Keratinocyte (primary cell): Measurements from ENCODE around the gene PRRG1. TPM values are rescaled to one million over a fixed set of nuclear protein-coding genes. Genes with fewer than 3 reads are reported as not detected.

Experiments used
- DNase-seq: peaks from one replicate; pipeline ENCODE4 v3.0.0-alpha.2; 2011; ENCODE audit warnings: low read depth, missing footprints, low spot score
- FAIRE-seq: peaks from 2 replicates; lab custom pipeline; 2011; peaks lifted over from hg19 to GRCh38; lab: Jason Lieb, UNC
- H2AFZ ChIP-seq: 2 replicates; pipeline ENCODE4 v1.6.0; 2012; ENCODE audit warnings: low read length, control low read depth, inconsistent platforms; ENCODE audit not compliant: control insufficient read depth
- H3K27ac ChIP-seq: 2 replicates; pipeline ENCODE4 v1.5.1; 2011; ENCODE audit warnings: low read length; ENCODE audit not compliant: control insufficient read depth, insufficient read depth
- H3K27me3 ChIP-seq: 3 replicates; pipeline ENCODE4 v1.6.0; 2011; ENCODE audit warnings: low read length; ENCODE audit not compliant: control insufficient read depth, insufficient read depth; ENCODE audit errors: extremely low read depth
- H3K36me3 ChIP-seq, 2 experiments: 2 replicates in 1 of 2; 3 replicates in 1 of 2; pipeline ENCODE4 v1.5.1; 2011; ENCODE audit warnings: low read length in 2 of 2, mild to moderate bottlenecking in 1 of 2; ENCODE audit not compliant: control insufficient read depth in 2 of 2, insufficient read depth in 2 of 2; ENCODE audit errors: extremely low read depth in 1 of 2
- H3K4me1 ChIP-seq: 3 replicates; pipeline ENCODE4 v1.5.1; 2011; ENCODE audit warnings: low read length; ENCODE audit not compliant: control insufficient read depth, insufficient read depth; ENCODE audit errors: extremely low read depth
- H3K4me2 ChIP-seq: 3 replicates; pipeline ENCODE4 v1.6.0; 2011; ENCODE audit warnings: low read depth, low read length; ENCODE audit not compliant: control insufficient read depth, insufficient read depth; ENCODE audit errors: extremely low read depth
- H3K4me3 ChIP-seq, 3 experiments: fragments of 200-600 bp in 1 of 3; sonication (generic) in 1 of 3; 2 replicates in 2 of 3; 3 replicates in 1 of 3; pipeline ENCODE4 v1.5.1; 2011 to 2016; ENCODE audit warnings: low read length in 3 of 3, mild to moderate bottlenecking in 3 of 3, control low read depth in 2 of 3, inconsistent platforms in 1 of 3, low read depth in 1 of 3, mixed read lengths in 1 of 3, mixed run types in 1 of 3, moderate library complexity in 1 of 3; ENCODE audit not compliant: control insufficient read depth in 2 of 3, insufficient read depth in 2 of 3; ENCODE audit errors: extremely low read depth in 1 of 3
- H3K79me2 ChIP-seq: 2 replicates; pipeline ENCODE4 v1.6.0; 2012; ENCODE audit warnings: low read length; ENCODE audit not compliant: control insufficient read depth, insufficient read depth
- H3K9ac ChIP-seq: 3 replicates; pipeline ENCODE4 v1.6.0; 2011; ENCODE audit warnings: low read length; ENCODE audit not compliant: control insufficient read depth, insufficient read depth; ENCODE audit errors: extremely low read depth
- H3K9me1 ChIP-seq: 3 replicates; pipeline ENCODE4 v1.6.0; 2011; ENCODE audit warnings: low read length; ENCODE audit not compliant: control insufficient read depth, insufficient read depth; ENCODE audit errors: extremely low read depth
- H3K9me3 ChIP-seq: 2 replicates; pipeline ENCODE4 v1.5.1; 2012; ENCODE audit warnings: low read depth, low read length; ENCODE audit not compliant: control insufficient read depth
- H4K20me1 ChIP-seq: 3 replicates; pipeline ENCODE4 v1.6.0; 2011; ENCODE audit warnings: low read length; ENCODE audit not compliant: control insufficient read depth, insufficient read depth; ENCODE audit errors: extremely low read depth
- CTCF ChIP-seq, 3 experiments: IDR thresholded peaks in 1 of 3; conservative IDR thresholded peaks in 1 of 3; optimal IDR thresholded peaks in 1 of 3; 2 replicates in 2 of 3; 3 replicates in 1 of 3; pipeline versions ENCODE3 to v1.5.1; 2011; ENCODE audit warnings: low read length in 3 of 3, mild to moderate bottlenecking in 3 of 3, moderate library complexity in 2 of 3, control low read depth in 1 of 3, inconsistent platforms in 1 of 3; ENCODE audit not compliant: insufficient read depth in 2 of 3; ENCODE audit errors: extremely low read depth in 1 of 3
- EZH2 ChIP-seq: IDR thresholded peaks from one replicate; pipeline ENCODE4 v1.6.1; 2012; ENCODE audit warnings: inconsistent platforms, mild to moderate bottlenecking, low read length, moderate library complexity
- dilution Hi-C: fragments of 300-500 bp; cut with MboI; formaldehyde crosslinking; loops from one replicate; pipeline ENCODE4 v1.7.0; 2020; ENCODE audit warnings: low sequenced_read_pairs; ENCODE audit not compliant: extremely low pct_ligation_motif_present
- polyA plus RNA-seq, 5 experiments: library from polyadenylated mRNA; depleted of rRNA in 3 of 5; stranded (reverse) in 3 of 5; stranded (forward) in 1 of 5; unstranded in 1 of 5; fragments of >200 nt; gene quantifications; 1 replicate in 1 of 5; 2 replicates in 3 of 5; 3 replicates in 1 of 5; pipeline versions ENCODE4 v1.2.1 to v1.2.3, GENCODE V29; 2011 to 2012; ENCODE audit warnings: missing spikeins in 2 of 5, low read depth in 1 of 5, low replicate concordance in 1 of 5

The PRRG1 gene
- polyA plus RNA-seq, 1 donor (not counting 4 experiments of a cell fraction or from before 2014, with no cell fraction given) = 29.2 TPM

- no peaks in the 10 kb centered on the region for H4K20me1 ChIP-seq
- DNase-seq (no peak), FAIRE-seq (no peak)
- H3K27me3 ChIP-seq = no peaks in the 10 kb centered on the region
- H3K9me1 ChIP-seq = no peaks in the 10 kb centered on the region
- no peaks in the 10 kb centered on the region for H3K36me3 ChIP-seq
- no peak overlapping the region for H2AFZ ChIP-seq
- H3K79me2 ChIP-seq = peaks cover 11% of the 10 kb centered on the region
- no peak for TF ChIP-seq EZH2
- TF ChIP-seq CTCF (optimal IDR thresholded peaks at IDR 0.05 in 1 of 3, IDR thresholded peaks at IDR 0.05 in 1 of 3, conservative IDR thresholded peaks at IDR 0.05 in 1 of 3; ENCODE audit: extremely low read depth in 1 of 3, insufficient read depth in 2 of 3, low read length in 3 of 3) = no peak
- H3K4me1 ChIP-seq = no peaks in the 10 kb centered on the region
- H3K4me2 ChIP-seq = no peak overlapping the region
- no peak overlapping the region for H3K9ac ChIP-seq
- H3K4me3 ChIP-seq = no peak overlapping the region
- no peak overlapping the region for H3K27ac ChIP-seq
- dilution Hi-C loops = no loop called here
- no peaks in the 10 kb centered on the region for H3K9me3 ChIP-seq
These were observed 39.2 kb downstream of the PRRG1 start for GRCh38 chrX:37388413-37388812.

GRCh38 chrX:37405956-37406355, 56.8 kb downstream of the PRRG1 start:
- dilution Hi-C loops = no loop called here
- FAIRE-seq (no peak), DNase-seq (no peak)
- H3K9me1 ChIP-seq = no peaks in the 10 kb centered on the region
- no peaks in the 10 kb centered on the region for H3K4me1 ChIP-seq
- no peak overlapping the region for H3K9ac ChIP-seq
- H3K27ac ChIP-seq = no peak overlapping the region
- H2AFZ ChIP-seq = no peak overlapping the region
- no peaks in the 10 kb centered on the region for H3K27me3 ChIP-seq
- no peaks in the 10 kb centered on the region for H3K79me2 ChIP-seq
- no peak overlapping the region for H3K4me3 ChIP-seq
- no peak for TF ChIP-seq CTCF (optimal IDR thresholded peaks at IDR 0.05 in 1 of 3, IDR thresholded peaks at IDR 0.05 in 1 of 3, conservative IDR thresholded peaks at IDR 0.05 in 1 of 3; ENCODE audit: extremely low read depth in 1 of 3, insufficient read depth in 2 of 3, low read length in 3 of 3)
- TF ChIP-seq EZH2 = no peak
- H3K36me3 ChIP-seq = no peaks in the 10 kb centered on the region
- H3K9me3 ChIP-seq = no peaks in the 10 kb centered on the region
- no peak overlapping the region for H3K4me2 ChIP-seq
- H4K20me1 ChIP-seq = no peaks in the 10 kb centered on the region
